Left cardiac atrium (tissue), 4 donors: ENCODE measurements around the gene ZNF185. TPM values are rescaled to one million over a fixed set of nuclear protein-coding genes. Genes with fewer than 3 reads are reported as not detected.
A peak's percentile ranks its signal among the peaks of the same experiment; 100 is the strongest.
"Not testable (repeated sequence)": the region's sequence is repeated elsewhere in the genome, so short reads cannot be mapped to it uniquely, and the experiment has no call there.

Experiments used
- ATAC-seq, 2 donors: fragments of 200-7000 bp; cut with Tn5 transposase; one replicate each; pipeline ENCODE4 v1.9.1; 2020; ENCODE audit warnings: mild to moderate bottlenecking in 2 of 2, moderate library complexity in 2 of 2
- DNase-seq: peaks from one replicate; pipeline ENCODE4 v3.0.0-alpha.2; 2020
- intact Hi-C, 2 donors: fragments of 100-400 bp; cut with DNase I; formaldehyde crosslinking; loops; one replicate each; pipeline versions ENCODE4 v1.14.1 to v1.15.1; 2022 to 2023
- total RNA-seq, 2 donors: library from RNA; stranded (reverse); fragmentation: NEBNext Ultra II Directional; extraction: Animal tissue kit (Norgen Biotek cat#: 25700); gene quantifications; one replicate each; pipeline ENCODE4 v1.2.1, GENCODE V29; 2021
- donor health status: DM: no; HTN: yes; CAD: no.
- donor health status: DM: no; HTN: yes; CAD: no; lungs with severe emphysema.
- donor health status: DM: yes; HTN: yes; CAD: no.
- donor health status: Dilated cardiomyopathy.

ZNF185 gene
- total RNA-seq, 2 donors from 2014 or later = 1.7 to 3.2 TPM

DNA sequence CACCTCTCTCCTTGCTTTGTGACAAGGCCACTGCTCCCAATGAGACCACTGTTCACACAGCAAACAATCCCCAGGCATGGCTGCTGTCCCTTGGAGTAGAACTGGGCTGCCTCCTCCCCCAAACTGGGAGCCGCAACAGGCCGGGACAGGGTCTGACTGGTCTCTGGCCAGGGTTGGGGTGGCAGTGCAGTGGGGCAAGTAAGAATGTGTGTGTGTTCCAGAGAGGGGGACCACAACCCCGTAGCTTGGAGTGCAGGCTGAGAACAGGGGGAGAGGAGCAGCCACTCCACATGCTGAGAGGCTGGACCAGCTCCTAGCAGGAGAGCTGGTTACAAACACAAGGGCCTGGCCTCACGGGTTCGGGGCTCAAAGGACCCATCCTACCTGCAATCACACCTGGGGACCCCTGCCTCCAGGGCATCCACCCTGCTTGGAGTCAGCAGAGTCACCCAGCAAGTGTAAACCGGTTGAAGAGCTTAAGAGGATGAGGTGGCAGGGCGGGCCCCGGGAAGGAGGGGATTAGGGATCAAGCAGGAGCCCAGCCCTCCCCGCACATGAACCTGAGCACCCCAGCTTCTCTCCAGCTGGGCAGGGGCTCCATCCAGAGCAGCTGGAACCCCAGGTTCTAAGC is 3.8 kb upstream of the ZNF185 start:
- ATAC-seq = no peak
- intact Hi-C loops = no loop called here
- DNase-seq = no peak

- ATAC-seq (no peak), DNase-seq (no peak)
- intact Hi-C loops = no loop called here
Measured at GRCh38 chrX:152895121-152895520, 2.7 kb upstream of the ZNF185 start.

GRCh38 chrX:152895724-152896420 is 2.0 kb upstream of the ZNF185 start:
- ATAC-seq = no peak
- no peak for DNase-seq
- intact Hi-C loops = no loop called here

GRCh38 chrX:152896450-152896849 is 1.4 kb upstream of the ZNF185 start:
- intact Hi-C loops = no loop called here
- ATAC-seq = no peak
- no peak for DNase-seq

GRCh38 chrX:152898442-152898841 is 575 bp downstream of the ZNF185 start:
- no peak for DNase-seq
- no peak for ATAC-seq
- intact Hi-C loops = no loop called here

GRCh38 chrX:152899111-152899873 is 1.4 kb downstream of the ZNF185 start:
- DNase-seq (no peak), ATAC-seq (no peak)
- intact Hi-C loops = no loop called here

GRCh38 chrX:152899874-152900719 is 2.2 kb downstream of the ZNF185 start:
- intact Hi-C loops = no loop called here
- no peak for ATAC-seq
- DNase-seq = no peak

- ATAC-seq (no peak), DNase-seq (no peak)
- intact Hi-C loops = no loop called here
Measured at GRCh38 chrX:152900937-152901445, 3.1 kb downstream of the ZNF185 start.

DNA sequence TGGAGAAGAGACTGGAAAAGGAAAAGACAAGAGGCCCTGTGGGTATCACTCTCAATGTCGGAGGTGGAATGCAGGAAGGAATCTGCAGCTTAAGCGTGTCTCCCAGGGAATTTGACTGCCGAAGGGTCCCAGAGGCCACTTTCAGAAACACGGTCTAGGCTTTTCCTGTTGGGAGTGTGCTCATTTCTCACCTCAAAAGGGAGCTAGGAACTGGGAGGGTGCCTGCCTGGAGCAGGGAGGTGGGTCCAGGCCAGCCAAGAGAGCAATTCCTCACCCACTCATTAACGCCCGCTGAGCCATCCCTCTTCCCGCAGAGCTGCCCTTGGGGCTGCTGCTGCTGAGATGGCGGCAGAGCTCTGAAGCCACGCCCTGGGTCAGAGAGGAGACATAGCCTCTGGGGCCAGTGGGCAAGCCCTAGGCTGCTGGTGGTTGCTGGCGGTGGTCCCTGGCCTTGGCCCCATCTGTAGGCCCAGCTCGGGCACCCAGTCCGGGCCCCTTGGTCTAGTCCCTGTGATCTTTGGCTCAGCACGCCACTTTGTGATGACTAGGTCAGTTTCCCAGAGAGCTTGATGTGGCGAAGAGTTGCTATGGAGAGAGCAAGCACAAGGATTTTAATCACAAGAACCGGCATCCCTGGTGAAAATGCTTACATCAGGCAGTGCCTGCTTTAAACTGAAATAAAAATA is 4.1 kb downstream of the ZNF185 start:
- intact Hi-C loops = no loop called here
- DNase-seq (no peak), ATAC-seq (no peak)

GRCh38 chrX:152902502-152902820 is 4.6 kb downstream of the ZNF185 start:
- DNase-seq (no peak), ATAC-seq (no peak)

DNA sequence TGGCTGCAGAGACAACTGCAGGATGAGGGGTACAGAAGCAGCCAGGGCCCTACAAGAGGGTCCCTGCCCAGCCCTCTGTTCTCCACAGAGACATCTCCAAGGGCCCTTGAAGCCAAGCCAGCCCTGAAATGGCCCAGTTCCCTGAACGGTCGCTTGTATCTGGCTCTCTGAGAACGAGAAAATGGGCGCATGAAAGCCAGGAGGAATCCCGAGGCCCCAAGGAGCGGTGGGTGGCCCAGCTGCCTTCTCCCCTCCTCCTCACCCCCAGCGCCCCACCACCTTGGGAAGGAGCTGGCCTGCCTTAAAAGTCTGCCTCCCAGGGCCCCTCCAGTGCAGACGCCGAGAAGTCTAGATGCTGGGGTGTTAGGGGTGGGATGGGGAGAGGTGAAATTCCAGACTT is 5.7 kb downstream of the ZNF185 start:
- DNase-seq (no peak), ATAC-seq (no peak)
- intact Hi-C loops = no loop called here

More at GRCh38 chrX:152902502-152902820, 4.6 kb downstream of the ZNF185 start:
- intact Hi-C loops = no loop called here

- intact Hi-C loops = no loop called here
- DNase-seq (peak; percentile 41), ATAC-seq (peak in 1 of 2 donors; percentile 53)
Measured at GRCh38 chrX:152904151-152905080, 6.5 kb downstream of the ZNF185 start.

- intact Hi-C loops = no loop called here
- ATAC-seq (no peak), DNase-seq (no peak)
Measured at GRCh38 chrX:152905081-152905420, 7.2 kb downstream of the ZNF185 start.

DNA sequence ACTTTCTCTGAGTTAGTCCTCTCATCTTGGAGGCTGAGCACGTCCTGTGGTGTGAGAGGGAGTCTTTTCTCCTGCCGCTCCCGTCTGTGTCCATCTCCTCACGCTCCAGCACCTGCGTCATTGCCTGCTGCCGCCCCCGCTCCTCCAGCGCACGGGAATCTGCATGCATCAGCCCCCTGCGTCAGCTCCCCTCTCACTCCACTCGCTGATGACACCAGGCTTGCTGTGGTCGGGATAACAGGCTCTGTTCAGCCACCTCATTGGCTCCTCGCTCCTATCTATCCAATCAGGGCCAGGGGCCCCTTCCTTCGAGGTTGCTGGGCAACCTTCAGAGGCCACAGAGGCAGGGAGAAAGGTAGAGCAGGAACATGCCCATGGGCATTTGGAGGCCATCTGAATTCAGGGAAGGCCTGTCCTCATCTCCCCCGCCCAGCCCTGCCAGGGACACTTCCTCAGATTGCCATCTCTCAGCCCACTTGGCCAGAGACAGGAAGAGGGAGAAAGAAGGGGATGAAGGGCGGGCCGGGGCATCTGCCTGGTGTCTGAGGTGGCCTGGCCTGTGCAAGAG is 9.3 kb downstream of the ZNF185 start:
- intact Hi-C loops = no loop called here
- DNase-seq (no peak), ATAC-seq (peak in 1 of 2 donors; percentile 58)

GRCh38 chrX:152908486-152908885 is 10.6 kb downstream of the ZNF185 start:
- DNase-seq = no peak
- intact Hi-C loops = no loop called here
- no peak for ATAC-seq

DNA sequence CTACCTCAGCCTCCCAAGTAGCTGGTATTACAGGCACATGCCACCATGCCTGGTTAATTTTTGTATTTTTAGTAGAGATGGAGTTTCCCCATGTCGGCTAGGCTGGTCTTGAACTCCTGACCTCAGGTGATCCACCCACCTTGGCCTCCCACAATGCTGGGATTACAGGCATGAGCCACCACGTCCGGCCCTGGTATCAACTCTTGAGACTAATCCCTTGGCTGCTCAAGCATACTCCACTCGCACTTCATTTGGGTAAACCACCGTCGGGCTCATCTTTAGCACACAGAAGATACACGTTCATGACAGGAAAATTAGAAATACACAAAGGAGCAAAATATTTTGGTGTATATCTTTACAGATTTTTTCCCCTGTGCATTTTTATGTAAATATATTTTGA is 12.2 kb downstream of the ZNF185 start:
- ATAC-seq, intact Hi-C loops, DNase-seq: not testable (repeated sequence)

DNA sequence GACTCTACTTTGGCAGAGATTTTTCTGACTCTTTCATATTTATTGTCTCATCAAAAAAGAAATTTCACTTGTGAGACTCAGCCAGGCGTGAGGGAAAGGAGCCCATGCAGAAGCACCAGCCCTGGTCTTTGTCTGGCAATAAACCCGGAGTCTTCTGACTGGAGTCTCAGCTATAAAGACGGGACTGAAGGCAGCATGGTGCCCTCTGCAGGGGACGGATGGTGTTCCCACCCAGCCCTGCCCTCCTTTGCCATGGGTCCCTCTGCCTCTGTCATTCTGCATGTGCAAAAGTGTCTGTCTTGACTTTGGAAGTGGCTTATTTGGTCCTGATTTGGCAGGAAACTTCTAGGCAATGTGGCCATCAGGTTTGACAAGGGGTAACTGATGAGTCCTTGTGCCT is 14.2 kb downstream of the ZNF185 start:
- intact Hi-C loops = no loop called here
- DNase-seq (no peak), ATAC-seq (no peak)

DNA sequence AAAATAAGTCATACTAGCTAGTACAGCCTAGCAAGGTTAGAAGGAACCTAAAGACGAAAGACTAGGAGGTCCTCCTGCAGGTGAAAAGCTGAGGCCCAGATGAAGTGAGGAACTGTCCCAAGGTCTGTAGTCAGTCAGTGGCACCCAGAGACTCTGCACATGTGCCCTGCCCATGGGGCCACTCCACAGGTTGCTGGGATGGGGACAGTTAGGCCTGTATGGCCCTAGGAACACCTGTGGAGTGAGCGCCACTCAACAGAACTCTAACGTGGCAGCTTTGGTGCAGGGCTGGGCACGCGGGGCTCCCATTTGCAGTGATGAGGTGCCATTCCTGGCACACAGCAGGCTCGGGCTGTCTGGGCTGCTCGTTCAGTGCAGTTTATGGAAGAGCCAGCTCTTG is 14.8 kb downstream of the ZNF185 start:
- ATAC-seq (no peak), DNase-seq (no peak)
- intact Hi-C loops = no loop called here
